Stimulated activated CD4-positive, alpha-beta T cell treated with anti-CD3 and anti-CD28 coated beads, Interleukin-2, amount 100 ng/mL, for 4 hours (primary cell): Measurements from ENCODE around the gene KBTBD13.
"Not testable (repeated sequence)": the region's sequence is repeated elsewhere in the genome, so short reads cannot be mapped to it uniquely, and the experiment has no call there.

Experiments used
- DNase-seq: peaks from one replicate; pipeline ENCODE4 v3.0.0-alpha.2; 2020; ENCODE audit warnings: low read depth

KBTBD13 gene

DNA sequence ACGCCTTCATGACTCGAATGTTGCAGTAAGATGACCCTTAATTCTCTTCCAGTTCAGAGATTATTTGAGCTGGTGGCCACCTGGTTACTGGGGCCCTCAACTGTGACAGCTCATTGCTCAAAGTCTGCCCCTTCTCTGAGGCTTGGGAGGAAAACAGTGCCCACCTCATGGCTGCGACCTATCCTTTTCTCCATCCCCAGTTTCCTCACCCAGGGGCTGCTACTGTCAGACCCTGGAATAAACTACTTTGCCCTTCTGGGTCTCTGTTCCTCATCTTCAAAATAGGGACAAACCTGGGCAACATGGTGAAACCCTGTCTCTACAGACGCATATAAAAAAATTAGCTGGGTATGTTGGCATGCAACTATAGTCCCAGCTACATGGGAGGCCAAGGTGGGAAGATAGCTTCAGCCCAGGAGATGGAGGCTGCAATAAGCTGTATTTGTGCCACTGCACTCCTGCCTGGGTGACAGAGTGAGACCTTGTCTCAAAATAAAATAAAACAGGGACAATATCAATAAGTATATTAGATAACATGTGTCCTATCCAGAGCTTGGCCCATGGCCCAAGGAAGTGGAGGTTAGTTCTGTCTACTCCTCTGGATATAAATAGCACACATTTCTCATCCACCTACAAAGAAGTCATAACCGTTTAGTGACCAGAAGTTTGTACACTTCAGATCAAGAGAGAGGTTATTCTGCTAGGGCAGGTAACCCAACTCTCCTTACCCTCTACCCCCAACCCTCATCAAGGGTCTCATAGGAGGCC, 6.6 kb upstream of the KBTBD13 start:
- no peak for DNase-seq

DNA sequence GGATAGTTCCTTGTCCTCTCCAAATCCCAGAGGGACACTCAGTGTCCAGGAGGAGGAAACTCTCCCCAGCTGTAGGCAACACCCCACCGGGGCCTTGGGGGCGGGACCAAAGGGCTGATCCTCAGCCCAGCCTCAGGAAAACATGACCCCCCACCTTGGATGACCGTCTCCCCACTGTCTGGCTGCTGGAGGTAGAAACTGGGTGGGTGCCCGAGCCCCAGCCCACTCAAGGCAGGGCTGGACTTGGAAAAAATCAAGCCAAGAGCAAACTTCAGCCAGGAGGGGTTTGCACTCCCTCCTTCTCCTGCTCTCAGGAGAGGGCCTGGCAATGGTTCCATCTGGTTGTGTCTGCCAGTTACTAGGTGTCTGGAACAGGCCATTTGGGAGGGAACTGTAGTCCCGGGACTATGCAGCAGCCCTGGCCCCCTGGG, 5.2 kb upstream of the KBTBD13 start:
- DNase-seq = no peak

GRCh38 chr15:65072027-65072426, 4.5 kb upstream of the KBTBD13 start:
- DNase-seq = no peak

GRCh38 chr15:65072617-65073016, 3.9 kb upstream of the KBTBD13 start:
- no peak for DNase-seq

DNA sequence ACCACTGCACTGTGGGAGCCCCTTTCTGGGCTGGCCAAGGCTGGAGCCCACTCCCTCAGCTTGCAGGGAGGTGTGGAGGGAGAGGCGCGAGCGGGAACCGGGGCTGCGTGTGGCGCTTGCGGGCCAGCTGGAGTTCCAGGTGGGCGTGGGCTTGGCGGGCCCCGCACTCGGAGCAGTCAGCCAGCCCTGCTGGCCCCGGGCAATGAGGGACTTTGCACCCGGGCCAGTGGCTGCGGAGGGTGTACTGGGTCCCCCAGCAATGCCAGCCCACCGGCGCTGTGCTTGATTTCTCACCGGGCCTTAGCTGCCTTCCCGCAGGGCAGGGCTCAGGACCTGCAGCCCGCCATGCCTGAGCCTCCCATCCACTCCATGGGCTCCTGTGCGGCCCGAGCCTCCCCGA, 1.6 kb upstream of the KBTBD13 start:
- not testable (repeated sequence) for DNase-seq

DNA sequence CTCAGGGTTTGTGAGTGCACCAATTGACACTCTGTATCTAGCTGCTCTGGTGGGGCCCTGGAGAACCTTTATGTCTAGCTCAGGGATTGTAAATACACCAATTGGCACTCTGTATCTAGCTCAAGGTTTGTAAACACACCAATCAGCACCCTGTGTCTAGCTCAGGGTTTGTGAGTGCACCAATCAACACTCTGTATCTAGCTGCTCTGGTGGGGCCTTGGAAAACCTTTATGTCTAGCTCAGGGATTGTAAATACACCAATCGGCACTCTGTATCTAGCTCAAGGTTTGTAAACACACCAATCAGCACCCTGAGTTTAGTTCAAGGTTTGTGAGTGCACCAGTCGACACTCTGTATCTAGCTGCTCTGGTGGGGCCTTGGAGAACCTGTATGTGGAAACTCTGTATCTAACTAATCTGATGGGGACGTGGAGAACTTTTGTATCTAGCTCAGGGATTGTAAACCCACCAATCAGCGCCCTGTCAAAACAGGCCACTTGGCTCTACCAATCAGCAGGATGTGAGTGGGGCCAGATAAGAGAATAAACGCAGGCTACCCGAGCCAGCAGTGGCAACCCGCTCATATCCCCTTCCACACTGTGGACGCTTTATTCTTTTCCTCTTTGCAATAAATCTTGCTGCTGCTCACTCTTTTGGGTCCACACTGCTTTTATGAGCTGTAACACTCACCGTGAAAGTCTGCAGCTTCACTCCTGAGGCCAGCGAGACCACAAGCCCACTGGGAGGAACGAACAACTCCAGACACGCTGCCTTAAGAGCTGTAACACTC, 745 bp upstream of the KBTBD13 start:
- not testable (repeated sequence) for DNase-seq

- DNase-seq = no peak
Observed at GRCh38 chr15:65077291-65077980, 890 bp downstream of the KBTBD13 start.

DNA sequence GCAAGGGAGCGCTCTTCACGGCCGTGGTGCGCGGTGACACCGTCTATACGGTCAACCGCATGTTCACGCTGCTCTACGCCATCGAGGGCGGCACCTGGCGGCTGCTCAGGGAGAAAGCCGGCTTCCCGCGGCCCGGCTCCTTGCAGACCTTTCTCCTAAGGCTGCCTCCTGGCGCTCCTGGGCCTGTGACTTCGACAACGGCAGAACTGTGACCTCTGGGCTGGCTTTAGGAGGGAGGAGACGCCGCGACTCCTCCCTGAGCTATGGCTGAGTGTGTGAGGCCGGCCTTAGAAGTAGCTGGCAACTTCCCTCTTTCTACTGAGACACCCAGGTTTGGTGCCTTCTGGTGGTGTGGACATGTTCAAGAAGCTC, 1.4 kb downstream of the KBTBD13 start:
- DNase-seq = peak; percentile 29

DNA sequence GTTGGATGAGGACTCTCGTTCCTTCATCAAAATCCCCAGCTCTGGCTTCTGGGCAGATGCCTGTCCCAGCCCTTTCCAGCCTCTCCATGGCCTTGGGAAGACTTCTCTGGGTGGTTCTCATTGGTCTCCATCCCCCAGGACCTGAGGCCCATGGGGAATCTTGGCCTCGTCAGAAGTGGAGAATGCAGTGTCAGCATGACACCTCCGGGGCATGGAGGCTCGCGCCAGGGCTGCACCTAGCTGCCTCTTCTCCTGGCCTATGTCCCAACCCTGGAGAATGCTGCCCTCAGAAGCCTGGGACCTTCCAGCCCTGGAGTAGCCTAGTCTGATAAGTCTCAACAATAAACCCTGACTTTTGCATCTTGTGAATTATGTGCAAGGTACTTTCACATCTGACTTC, 3.0 kb downstream of the KBTBD13 start:
- DNase-seq = no peak

DNA sequence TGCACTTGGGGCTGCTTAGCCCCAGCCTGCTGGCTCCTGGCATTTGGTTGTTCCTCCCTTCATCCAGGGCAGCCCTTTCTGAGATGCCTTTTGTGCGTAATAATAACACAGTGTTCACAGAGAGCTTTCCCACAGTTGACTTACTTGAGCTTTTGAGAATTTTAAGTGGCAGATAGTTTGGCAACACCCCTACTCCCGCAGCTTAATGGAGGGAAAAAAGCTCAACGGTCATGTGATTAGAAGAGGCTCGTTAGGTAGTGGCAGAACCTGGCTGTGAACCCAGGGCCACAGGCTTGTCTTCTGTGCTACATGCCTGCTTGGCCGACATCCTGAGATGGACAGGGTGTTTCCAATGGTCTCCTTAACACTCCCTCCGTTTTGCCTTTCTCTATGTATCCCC, 4.7 kb downstream of the KBTBD13 start:
- DNase-seq = no peak

DNA sequence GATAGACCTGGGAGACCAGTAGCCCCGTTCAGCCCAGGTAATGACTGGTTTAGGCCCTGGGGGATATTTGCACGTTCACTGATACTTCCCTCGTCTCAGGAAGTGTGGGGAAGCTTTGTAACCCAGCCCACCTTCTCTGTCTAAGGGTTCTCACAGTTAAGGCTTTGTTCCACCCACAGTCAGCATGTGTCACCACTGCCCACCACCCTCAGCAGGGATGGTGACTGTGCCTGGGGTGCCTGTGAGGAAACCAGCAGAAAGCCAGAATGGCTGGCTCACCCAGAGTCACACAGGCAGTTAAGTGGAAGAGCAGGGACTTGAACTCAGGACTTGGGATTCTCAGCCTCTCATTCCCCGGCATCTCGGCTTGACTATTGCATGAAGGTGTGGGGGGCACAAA, 5.2 kb downstream of the KBTBD13 start:
- DNase-seq = peak; percentile 18

DNA sequence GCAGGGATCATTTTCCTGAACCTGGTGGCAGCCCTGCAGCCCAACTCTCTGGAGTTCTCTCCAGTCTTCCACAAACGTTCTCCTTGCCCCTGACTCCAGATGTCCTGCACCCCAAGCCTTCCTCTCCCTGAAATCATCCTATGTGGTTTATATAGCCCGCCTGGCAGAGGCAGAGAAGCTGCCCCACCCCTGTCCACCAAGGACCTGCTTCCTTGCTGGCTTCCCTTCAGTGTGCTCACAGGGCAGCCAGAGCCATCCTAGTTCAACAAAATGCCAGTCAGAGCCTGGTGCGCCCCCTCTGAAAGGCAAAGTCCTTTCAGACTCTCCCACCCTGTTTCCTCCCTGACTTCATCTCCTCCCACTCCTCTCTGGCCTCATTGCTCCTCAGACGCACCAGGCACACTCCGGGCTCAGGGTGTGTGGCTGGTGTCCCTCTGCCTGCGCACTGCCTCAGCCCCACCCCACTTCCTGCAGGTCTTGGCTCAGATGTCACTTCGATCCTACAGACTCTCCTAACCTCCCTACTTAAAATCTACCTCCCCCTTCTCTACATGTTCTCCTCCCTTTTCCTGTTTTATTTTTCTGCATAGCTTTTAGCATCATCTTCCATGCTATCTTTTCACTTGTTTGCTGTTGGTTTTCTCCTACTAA, 5.9 kb downstream of the KBTBD13 start:
- DNase-seq = no peak

- DNase-seq = no peak
Observed at GRCh38 chr15:65083262-65083701, 6.7 kb downstream of the KBTBD13 start.

GRCh38 chr15:65084500-65085206, 8.1 kb downstream of the KBTBD13 start:
- no peak for DNase-seq

DNA sequence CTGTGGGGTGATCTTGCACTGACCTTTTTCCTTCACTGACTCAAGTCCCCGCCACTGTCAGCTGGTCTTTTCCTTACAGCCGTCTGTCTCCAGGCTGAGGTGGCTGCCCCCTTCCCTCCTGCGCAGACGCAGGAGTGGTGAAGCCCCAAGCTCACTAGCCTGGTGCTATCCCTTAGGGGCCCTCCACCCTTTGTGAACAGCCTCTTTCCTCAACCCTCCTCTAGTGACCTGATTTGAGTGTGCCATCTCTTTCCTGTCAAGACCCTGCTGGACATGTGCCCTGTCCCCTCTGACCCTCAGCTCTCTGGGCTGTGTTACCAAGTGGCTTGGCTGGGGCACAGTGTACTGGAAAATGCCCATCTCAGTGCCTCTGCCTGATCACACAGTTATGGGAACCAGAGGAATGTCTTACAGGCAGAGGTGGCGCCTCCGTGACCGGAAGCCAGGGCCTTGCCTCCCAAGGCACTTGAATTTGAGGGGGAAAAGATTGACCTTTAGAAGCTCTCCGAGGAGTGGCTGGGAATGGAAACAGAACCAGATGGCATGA, 8.7 kb downstream of the KBTBD13 start:
- DNase-seq = no peak

- no peak for DNase-seq
Observed at GRCh38 chr15:65085990-65086679, 9.6 kb downstream of the KBTBD13 start.

GRCh38 chr15:65086680-65087111, 10.2 kb downstream of the KBTBD13 start:
- no peak for DNase-seq

DNA sequence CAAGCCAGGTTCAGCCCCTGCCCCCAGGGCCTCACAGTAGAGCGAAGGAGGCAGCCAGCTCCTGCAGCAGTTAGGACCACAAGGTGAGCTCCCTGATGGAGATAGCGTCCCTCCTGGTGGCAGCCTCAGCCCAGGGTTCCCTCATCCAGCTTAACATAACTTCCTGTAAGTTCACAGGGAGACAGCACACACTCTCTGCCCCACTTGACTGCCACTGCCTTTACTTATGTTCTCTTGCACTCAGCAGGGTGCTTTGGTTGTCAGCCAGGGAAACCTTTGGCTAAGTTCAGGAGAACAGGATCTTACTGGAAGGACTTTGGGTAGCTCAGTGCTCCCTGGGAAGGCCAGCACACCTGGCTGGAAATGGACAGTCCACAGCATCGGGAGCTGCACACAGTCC, 10.9 kb downstream of the KBTBD13 start:
- no peak for DNase-seq

- no peak for DNase-seq
Observed at GRCh38 chr15:65087873-65088642, 11.5 kb downstream of the KBTBD13 start.

DNA sequence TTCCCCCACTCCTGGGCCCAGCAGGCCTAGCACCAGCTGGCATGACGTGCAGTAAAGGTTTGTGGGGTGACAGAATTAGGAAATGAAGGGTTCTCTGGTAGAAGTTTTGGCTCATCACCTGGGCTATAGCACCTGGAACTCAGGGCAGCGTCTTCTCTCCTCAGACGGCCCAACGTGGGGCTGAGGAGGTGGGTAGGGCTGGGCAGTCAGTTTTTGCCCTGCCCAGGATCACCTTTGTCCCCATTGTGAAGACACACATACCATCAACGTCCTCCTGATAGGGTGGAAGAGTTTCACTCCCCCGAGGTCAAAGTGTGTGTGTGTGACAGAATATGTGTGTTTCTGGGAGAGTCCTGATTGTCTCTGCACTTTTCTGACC, 12.1 kb downstream of the KBTBD13 start:
- DNase-seq = no peak
